ENCODE results near the gene HIVEP3.
"Not testable (repeated sequence)": the region's sequence is repeated elsewhere in the genome, so short reads cannot be mapped to it uniquely, and the experiment has no call there.

HIVEP3 gene

DNA sequence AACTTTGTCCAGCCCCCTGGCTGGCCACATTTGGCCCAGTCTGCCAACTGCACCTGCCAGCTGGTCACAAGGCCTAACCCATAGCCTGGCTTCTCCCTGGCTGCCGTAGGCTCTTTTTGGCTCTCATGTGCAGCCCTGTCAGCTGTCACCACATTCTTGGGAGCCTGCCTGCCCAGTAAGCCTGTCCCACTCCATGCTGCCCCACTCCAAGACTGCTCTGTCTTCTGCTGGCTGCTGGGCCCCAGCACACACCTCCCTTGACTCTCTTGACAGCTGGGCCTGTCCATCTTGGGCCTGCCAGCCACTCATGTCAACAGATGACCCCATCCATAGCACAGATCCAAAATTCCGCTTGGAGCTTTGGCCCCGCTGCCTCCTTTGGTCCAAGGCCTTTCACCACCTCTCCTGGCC, 360.0 kb downstream of the HIVEP3 start:
- H3K9ac ChIP-seq (ENCODE audit: low read length) = no peak overlapping the region
- no peaks in the 10 kb centered on the region for H3K9me3 ChIP-seq (ENCODE audit: control insufficient read depth, low read length)
- H3K4me1 ChIP-seq (ENCODE audit: control insufficient read depth, insufficient read depth, low read length) = no peaks in the 10 kb centered on the region
- H3K27me3 ChIP-seq (ENCODE audit: control insufficient read depth, insufficient read depth, low read length) = no peaks in the 10 kb centered on the region
- H3K36me3 ChIP-seq (ENCODE audit: control insufficient read depth, insufficient read depth, low read length) = no peaks in the 10 kb centered on the region
- H3K4me3 ChIP-seq (ENCODE audit: low read length) = no peak overlapping the region

DNA sequence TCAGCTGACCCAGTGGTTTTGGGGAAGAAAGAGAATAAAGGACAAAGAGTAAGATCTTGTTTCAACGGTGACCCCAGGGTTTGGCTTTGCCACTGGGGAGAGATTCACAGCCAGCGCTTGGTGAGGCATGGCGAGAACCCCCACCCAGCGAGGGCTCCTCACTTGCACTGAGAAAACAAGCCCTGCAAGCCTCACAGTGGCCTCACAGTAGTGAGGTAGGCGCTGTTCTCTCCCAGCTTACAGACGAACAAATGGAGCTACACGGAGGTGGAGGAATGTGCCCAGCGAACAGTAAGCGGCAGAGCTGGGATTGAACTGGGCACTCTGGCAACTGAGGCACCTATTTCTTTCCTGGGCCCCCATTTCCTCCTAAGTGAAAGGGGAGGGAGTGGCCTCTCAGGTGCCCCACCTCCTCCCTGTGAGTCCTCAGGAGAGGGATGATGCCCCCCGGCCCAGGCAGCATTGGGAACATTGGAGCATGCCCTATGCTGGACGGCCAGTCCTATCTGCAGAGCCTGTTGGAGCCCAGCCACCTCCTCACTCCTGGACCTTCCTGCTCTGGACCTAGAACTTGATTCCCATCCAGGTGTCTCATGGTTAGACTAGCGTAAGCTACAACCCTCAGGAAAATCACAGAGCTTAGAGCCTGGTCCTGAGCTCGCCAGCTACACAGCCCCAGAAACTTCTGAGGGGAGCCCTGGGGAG, 360.8 kb downstream of the HIVEP3 start:
- Histone ChIP-seq H3K4me3 (ENCODE audit: low read length) (no peak overlapping the region), H3K9me3 (ENCODE audit: control insufficient read depth, low read length) (no peaks in the 10 kb centered on the region), H3K36me3 (ENCODE audit: control insufficient read depth, insufficient read depth, low read length) (no peaks in the 10 kb centered on the region), H3K9ac (ENCODE audit: low read length) (no peak overlapping the region), H3K4me1 (ENCODE audit: control insufficient read depth, insufficient read depth, low read length) (no peaks in the 10 kb centered on the region), H3K27me3 (ENCODE audit: control insufficient read depth, insufficient read depth, low read length) (no peaks in the 10 kb centered on the region)

DNA sequence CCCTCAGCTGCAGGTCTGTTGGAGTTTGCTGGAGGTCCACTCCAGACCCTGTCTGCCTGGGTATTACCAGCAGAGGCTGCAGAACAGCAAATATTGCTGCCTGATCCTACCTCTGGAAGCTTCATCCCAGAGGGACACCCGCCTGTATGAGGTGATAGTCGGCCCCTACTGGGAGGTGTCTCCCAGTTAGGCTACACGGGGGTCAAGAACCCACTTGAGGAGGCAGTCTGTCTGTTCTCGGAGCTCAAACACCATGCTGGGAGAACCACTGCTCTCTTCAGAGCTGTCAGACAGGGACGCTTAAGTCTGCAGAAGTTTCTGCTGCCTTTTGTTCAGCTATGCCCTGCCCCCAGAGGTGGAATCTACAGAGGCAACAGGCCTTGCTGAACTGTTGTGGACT, 364.0 kb downstream of the HIVEP3 start:
- H3K9me3 ChIP-seq (ENCODE audit: control insufficient read depth, low read length) = not testable (repeated sequence)

DNA sequence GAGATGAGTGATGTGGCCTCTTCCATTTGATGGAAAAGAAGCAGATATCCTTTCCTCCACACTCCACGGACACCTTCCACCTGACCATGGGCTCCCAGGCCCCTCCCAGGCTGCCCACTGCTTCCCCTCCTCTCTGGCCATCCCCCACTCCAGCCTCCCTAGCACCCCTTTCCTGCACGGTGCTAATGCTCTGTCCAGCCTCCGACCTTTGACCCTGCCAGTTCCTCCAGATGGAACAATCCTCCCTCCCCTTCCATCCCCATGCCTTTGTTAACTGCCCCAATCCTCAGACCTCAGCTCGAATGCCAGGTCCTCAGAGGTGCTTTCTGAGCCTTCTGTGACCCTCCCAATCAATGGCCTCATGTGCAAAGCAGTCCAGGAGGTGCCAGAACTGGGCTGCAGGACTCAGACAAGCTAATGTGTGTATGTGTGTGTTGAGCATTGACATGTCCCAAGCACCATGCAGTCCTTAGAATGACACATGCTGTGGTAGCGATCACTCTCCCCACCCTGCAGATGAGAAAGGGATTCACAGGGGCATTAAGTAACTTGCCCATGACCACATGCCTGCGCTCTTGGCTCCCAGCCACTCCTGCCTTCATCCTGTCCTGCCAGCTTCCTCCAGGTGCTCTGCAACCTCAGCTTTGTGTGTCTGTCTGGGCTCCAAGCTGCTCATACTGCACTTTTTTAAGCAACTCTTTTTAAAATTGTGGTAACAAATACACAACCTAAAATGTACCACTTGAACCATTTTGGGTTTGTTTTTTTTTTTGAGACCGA, 370.8 kb downstream of the HIVEP3 start:
- Histone ChIP-seq H3K4me3 (ENCODE audit: low read length) (no peak overlapping the region), H3K9me3 (ENCODE audit: control insufficient read depth, low read length) (no peaks in the 10 kb centered on the region), H3K9ac (ENCODE audit: low read length) (no peak overlapping the region), H3K27me3 (ENCODE audit: control insufficient read depth, insufficient read depth, low read length) (no peaks in the 10 kb centered on the region), H3K36me3 (ENCODE audit: control insufficient read depth, insufficient read depth, low read length) (no peaks in the 10 kb centered on the region), H3K4me1 (ENCODE audit: control insufficient read depth, insufficient read depth, low read length) (no peaks in the 10 kb centered on the region)

More for the DNA sequence above, 364.0 kb downstream of the HIVEP3 start:
- H3K9ac ChIP-seq (ENCODE audit: low read length); H3K27me3 ChIP-seq (ENCODE audit: control insufficient read depth, insufficient read depth, low read length); H3K36me3 ChIP-seq (ENCODE audit: control insufficient read depth, insufficient read depth, low read length); H3K4me3 ChIP-seq (ENCODE audit: low read length); H3K4me1 ChIP-seq (ENCODE audit: control insufficient read depth, insufficient read depth, low read length): not testable (repeated sequence)

DNA sequence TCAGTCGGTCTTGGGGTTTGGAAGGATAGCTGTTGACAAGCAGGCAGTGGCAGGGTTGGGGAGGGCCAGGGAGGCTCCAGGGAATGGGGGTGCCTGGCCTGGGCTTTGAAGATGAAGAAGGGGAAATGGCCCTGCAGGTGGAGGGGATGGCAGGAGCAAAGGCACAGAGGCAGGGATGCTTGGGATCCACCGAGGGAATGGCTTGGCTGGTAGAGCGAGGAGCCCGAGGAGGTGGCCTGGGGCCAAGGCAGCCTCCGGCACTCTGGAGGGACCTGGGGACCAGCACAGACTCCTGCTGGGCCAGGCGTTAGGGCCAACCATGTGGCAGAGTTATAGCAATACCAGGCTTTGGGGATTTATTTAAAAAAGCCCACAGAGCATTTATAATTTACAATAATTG, 371.4 kb downstream of the HIVEP3 start:
- H3K9ac ChIP-seq (ENCODE audit: low read length) = no peak overlapping the region
- H3K9me3 ChIP-seq (ENCODE audit: control insufficient read depth, low read length) = no peaks in the 10 kb centered on the region
- H3K36me3 ChIP-seq (ENCODE audit: control insufficient read depth, insufficient read depth, low read length) = no peaks in the 10 kb centered on the region
- no peaks in the 10 kb centered on the region for H3K4me1 ChIP-seq (ENCODE audit: control insufficient read depth, insufficient read depth, low read length)
- H3K4me3 ChIP-seq (ENCODE audit: low read length) = no peak overlapping the region
- H3K27me3 ChIP-seq (ENCODE audit: control insufficient read depth, insufficient read depth, low read length) = no peaks in the 10 kb centered on the region

DNA sequence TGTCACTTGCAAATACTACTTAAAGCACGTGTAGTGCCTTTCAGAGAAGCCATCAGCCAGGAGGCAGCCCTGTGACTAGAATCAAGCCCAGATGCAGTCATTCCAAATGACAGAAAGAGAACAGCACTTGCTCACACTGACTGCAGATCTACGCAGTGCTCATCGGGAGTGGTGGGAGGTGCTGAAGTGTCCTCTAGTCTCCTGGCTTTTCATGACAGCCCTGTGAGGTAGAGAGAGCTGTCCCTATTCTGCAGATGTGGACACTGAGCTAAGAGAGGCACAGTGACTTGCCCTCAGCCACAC, 371.9 kb downstream of the HIVEP3 start:
- Histone ChIP-seq H3K36me3 (ENCODE audit: control insufficient read depth, insufficient read depth, low read length) (no peaks in the 10 kb centered on the region), H3K9me3 (ENCODE audit: control insufficient read depth, low read length) (no peaks in the 10 kb centered on the region), H3K4me1 (ENCODE audit: control insufficient read depth, insufficient read depth, low read length) (no peaks in the 10 kb centered on the region), H3K27me3 (ENCODE audit: control insufficient read depth, insufficient read depth, low read length) (no peaks in the 10 kb centered on the region), H3K9ac (ENCODE audit: low read length) (no peak overlapping the region), H3K4me3 (ENCODE audit: low read length) (no peak overlapping the region)

DNA sequence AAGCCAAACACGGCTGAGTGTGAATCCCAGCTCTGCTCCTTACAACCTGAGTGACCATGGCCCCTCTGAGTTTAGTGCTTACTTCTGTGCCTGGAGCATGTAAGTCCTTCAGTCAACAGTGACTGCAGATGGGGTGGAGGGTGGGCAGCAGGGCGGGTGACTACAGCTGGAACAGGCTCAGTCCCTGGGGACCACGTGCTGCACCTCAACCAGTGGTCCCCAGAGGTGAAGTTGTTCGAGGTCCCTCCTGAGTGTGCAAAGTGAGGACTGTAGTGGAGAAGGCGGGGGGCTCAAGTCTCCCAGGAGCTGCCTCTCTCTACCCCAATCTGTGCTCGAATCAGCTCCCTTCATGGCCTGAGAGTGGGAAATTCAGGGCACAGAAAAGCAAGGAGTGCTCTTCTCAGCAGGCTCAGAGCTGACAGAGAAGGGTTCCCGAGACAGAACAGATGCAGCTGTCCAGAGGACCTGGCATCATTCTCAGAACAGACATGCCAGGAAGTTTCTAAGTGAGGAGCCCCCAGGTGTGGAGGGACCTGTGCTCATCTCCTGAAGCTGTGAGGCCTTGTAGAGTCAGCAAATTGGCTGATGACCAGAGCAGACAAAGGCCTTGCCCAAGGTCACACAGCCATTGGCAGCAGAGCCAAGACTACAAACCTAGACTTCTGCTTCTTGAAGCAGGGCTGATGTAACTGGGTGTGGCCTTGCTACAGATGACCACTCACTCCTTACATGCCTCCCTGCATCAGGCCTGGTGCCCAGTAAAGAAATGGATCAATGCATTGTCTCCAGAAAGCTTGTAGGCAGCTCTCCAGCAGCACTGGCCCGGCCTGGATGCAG, 372.5 kb downstream of the HIVEP3 start:
- H3K9ac ChIP-seq (ENCODE audit: low read length) = no peak overlapping the region
- no peaks in the 10 kb centered on the region for H3K9me3 ChIP-seq (ENCODE audit: control insufficient read depth, low read length)
- no peak overlapping the region for H3K4me3 ChIP-seq (ENCODE audit: low read length)
- H3K36me3 ChIP-seq (ENCODE audit: control insufficient read depth, insufficient read depth, low read length) = no peaks in the 10 kb centered on the region
- H3K27me3 ChIP-seq (ENCODE audit: control insufficient read depth, insufficient read depth, low read length) = no peaks in the 10 kb centered on the region
- H3K4me1 ChIP-seq (ENCODE audit: control insufficient read depth, insufficient read depth, low read length) = no peaks in the 10 kb centered on the region

DNA sequence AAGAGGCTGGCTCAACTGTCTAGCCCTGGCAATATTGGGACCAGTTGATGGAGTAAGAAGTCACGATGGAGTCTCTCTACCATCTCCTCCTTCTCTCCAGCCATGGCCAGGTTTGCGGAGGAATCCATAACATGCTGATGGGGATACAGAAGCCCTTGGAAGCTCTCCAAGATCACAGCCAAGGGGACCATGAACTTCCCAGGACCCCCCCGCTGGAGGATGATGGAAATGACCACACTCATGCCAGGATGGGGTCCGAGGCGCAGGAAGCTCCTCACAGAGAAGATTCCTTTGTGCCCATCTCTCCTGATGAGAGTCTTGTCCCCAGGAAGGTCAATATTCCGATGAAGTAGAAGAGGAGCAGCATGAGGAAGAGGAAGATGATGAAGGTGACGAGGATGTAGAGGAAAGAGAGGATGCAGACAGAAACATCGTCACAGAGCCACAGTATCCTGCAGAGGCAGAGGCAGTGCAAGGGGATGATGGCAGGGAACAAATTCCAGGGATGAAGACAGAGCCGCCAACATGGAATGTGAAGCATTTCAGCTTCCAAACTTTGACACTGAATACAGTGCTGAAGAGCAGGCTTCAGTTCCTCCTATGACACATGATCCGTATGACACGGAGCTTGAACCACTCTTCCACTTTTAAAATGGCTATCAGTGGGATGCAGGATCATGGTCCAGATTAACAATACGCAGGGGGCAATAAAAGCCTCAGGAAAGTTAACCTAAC, 376.4 kb downstream of the HIVEP3 start:
- Histone ChIP-seq H3K9ac (ENCODE audit: low read length) (no peak overlapping the region), H3K27me3 (ENCODE audit: control insufficient read depth, insufficient read depth, low read length) (no peaks in the 10 kb centered on the region), H3K4me1 (ENCODE audit: control insufficient read depth, insufficient read depth, low read length) (no peaks in the 10 kb centered on the region), H3K36me3 (ENCODE audit: control insufficient read depth, insufficient read depth, low read length) (no peaks in the 10 kb centered on the region), H3K9me3 (ENCODE audit: control insufficient read depth, low read length) (no peaks in the 10 kb centered on the region), H3K4me3 (ENCODE audit: low read length) (no peak overlapping the region)

DNA sequence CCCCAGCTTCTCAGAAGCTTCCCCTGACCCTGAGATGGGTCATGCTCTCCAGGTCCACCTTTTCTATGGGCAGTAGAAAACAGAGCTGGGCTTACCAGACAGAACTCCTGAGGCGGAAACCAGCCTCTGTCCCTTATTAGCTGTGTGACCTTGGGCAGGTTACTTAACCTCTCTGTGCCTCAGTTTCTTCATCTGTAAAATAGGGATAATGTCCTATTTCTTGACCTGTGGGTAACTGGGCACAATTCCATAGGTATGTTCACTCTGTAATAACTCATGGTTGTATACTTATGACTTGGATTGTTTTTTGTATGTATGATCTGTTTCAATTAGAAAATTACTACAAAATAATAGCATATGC, 377.1 kb downstream of the HIVEP3 start:
- no peak overlapping the region for H3K9ac ChIP-seq (ENCODE audit: low read length)
- H3K9me3 ChIP-seq (ENCODE audit: control insufficient read depth, low read length) = no peaks in the 10 kb centered on the region
- H3K4me3 ChIP-seq (ENCODE audit: low read length) = no peak overlapping the region
- H3K27me3 ChIP-seq (ENCODE audit: control insufficient read depth, insufficient read depth, low read length) = no peaks in the 10 kb centered on the region
- H3K36me3 ChIP-seq (ENCODE audit: control insufficient read depth, insufficient read depth, low read length) = no peaks in the 10 kb centered on the region
- H3K4me1 ChIP-seq (ENCODE audit: control insufficient read depth, insufficient read depth, low read length) = no peaks in the 10 kb centered on the region

DNA sequence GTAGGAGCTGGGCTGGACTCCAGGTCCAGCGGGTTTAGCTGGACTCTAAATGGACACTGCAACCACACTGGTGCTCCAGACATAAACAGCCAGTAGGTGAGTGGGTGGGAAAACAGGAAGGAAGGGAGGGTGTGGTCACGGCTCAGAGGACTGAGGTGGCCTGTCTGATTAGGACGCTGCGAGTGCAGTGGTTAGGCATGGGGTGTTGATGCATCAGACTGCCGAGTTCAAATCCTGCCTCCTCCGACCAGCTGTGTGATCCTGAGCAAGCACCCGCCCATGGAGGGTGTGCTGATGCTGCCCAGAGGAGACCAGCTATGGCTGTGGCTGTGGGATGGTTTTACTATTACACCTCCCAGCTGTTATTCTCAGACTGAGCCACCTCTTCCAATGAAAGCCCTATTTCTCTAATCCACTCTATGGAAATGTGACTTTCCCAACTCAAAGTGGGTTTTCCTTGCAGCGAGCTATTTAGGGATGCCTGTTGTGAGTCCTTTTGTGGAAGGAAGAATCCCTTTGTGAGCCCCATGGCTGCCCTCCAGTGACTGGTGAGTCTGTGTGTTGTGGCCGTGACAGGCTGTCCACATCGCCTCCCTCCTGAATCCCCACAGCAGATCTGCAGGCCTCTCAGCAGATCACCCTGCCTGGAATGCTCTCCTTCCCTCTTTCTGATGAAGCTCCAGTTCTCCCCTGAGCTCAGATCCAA, 377.7 kb downstream of the HIVEP3 start:
- Histone ChIP-seq H3K36me3 (ENCODE audit: control insufficient read depth, insufficient read depth, low read length) (no peaks in the 10 kb centered on the region), H3K9ac (ENCODE audit: low read length) (no peak overlapping the region), H3K4me3 (ENCODE audit: low read length) (no peak overlapping the region), H3K4me1 (ENCODE audit: control insufficient read depth, insufficient read depth, low read length) (no peaks in the 10 kb centered on the region), H3K27me3 (ENCODE audit: control insufficient read depth, insufficient read depth, low read length) (no peaks in the 10 kb centered on the region), H3K9me3 (ENCODE audit: control insufficient read depth, low read length) (no peaks in the 10 kb centered on the region)

DNA sequence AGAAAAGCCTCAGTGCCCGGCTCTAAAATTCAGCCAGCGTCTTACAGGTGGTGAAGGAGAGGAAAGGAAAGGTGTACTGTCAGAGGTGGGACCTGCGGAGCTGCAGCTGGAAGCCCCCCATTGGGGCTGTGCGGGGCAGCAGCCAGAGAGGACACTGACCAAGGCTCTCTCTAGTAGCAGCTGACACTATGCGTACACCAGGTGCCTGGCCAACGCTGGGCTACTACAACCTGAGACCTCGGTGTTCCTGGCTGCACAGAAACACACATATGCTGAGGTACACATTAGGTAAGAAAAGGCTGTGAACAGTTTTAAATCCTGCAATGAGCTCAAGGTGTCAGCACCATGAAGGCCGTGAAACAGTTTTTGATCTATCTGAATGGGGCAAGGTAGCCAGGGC, 378.7 kb downstream of the HIVEP3 start:
- no peaks in the 10 kb centered on the region for H3K4me1 ChIP-seq (ENCODE audit: control insufficient read depth, insufficient read depth, low read length)
- no peak overlapping the region for H3K4me3 ChIP-seq (ENCODE audit: low read length)
- no peaks in the 10 kb centered on the region for H3K36me3 ChIP-seq (ENCODE audit: control insufficient read depth, insufficient read depth, low read length)
- no peaks in the 10 kb centered on the region for H3K27me3 ChIP-seq (ENCODE audit: control insufficient read depth, insufficient read depth, low read length)
- no peak overlapping the region for H3K9ac ChIP-seq (ENCODE audit: low read length)
- no peaks in the 10 kb centered on the region for H3K9me3 ChIP-seq (ENCODE audit: control insufficient read depth, low read length)

Measured in mucosa of stomach (tissue), 1 donor.